Karpas-422 (cell line): Measurements from ENCODE around the gene PRR20B. TPM values are rescaled to one million over a fixed set of nuclear protein-coding genes. Genes with fewer than 3 reads are reported as not detected.
"Not testable (repeated sequence)": the region's sequence is repeated elsewhere in the genome, so short reads cannot be mapped to it uniquely, and the experiment has no call there.

ENCODE experiments used
- DNase-seq: peaks from one replicate; pipeline ENCODE4 v3.0.0-alpha.2; 2015
- H2AFZ ChIP-seq: fragments of 200-600 bp; sonication (generic); 2 replicates; pipeline ENCODE4 v1.6.1; 2014; ENCODE audit warnings: antibody characterized with exemption, low read length, mixed read lengths
- H3K27ac ChIP-seq: fragments of 200-600 bp; sonication (generic); 2 replicates; pipeline ENCODE4 v1.5.1; 2014; ENCODE audit warnings: mild to moderate bottlenecking, low read length, moderate library complexity
- H3K27me3 ChIP-seq: fragments of 200-600 bp; sonication (generic); 2 replicates; pipeline ENCODE4 v1.6.1; 2014; ENCODE audit warnings: low read length, mixed read lengths
- H3K36me3 ChIP-seq: fragments of 200-600 bp; sonication (generic); 2 replicates; pipeline ENCODE4 v1.6.1; 2014; ENCODE audit warnings: low read length, mixed read lengths; ENCODE audit not compliant: insufficient read depth
- H3K4me1 ChIP-seq: fragments of 200-600 bp; sonication (generic); 2 replicates; pipeline ENCODE4 v1.6.1; 2014; ENCODE audit warnings: mild to moderate bottlenecking, low read length, mixed read lengths
- H3K4me2 ChIP-seq: fragments of 200-600 bp; sonication (generic); 2 replicates; pipeline ENCODE4 v1.6.1; 2014; ENCODE audit warnings: low read length, low read depth, mild to moderate bottlenecking; ENCODE audit not compliant: poor library complexity, severe bottlenecking
- H3K4me3 ChIP-seq: fragments of 200-600 bp; sonication (generic); 2 replicates; pipeline ENCODE4 v1.5.1; 2014; ENCODE audit warnings: mild to moderate bottlenecking, antibody characterized with exemption, low read length, mixed read lengths
- H3K79me2 ChIP-seq: fragments of 200-600 bp; sonication (generic); 2 replicates; pipeline ENCODE4 v1.6.1; 2014; ENCODE audit warnings: mild to moderate bottlenecking, low read length, mixed read lengths
- H3K9ac ChIP-seq: fragments of 200-600 bp; sonication (generic); 2 replicates; pipeline ENCODE4 v1.6.0; 2014; ENCODE audit warnings: low read length
- H3K9me2 ChIP-seq: fragments of 200-600 bp; sonication (generic), shearing (Covaris generic); replicated peaks from 2 replicates; pipeline ENCODE4 v1.6.0; 2014; ENCODE audit warnings: mild to moderate bottlenecking, low read length, moderate library complexity; ENCODE audit not compliant: insufficient read depth
- H3K9me3 ChIP-seq: fragments of 300-700, 200-600 bp; sonication (generic); 2 replicates; pipeline ENCODE4 v1.6.1; 2014; ENCODE audit warnings: low read length, mixed read lengths
- H4K20me1 ChIP-seq: fragments of 200-600 bp; sonication (generic); 2 replicates; pipeline ENCODE4 v1.6.1; 2014; ENCODE audit warnings: mild to moderate bottlenecking, antibody characterized with exemption, low read length, low read depth; ENCODE audit not compliant: insufficient read depth
- total RNA-seq: library from RNA; depleted of rRNA; stranded (reverse); fragments of >200 nt; shearing (Covaris generic); gene quantifications from 2 replicates; pipeline ENCODE4 v1.2.3, GENCODE V29; 2014; ENCODE audit warnings: low replicate concordance; rRNA removed

The PRR20B gene
- not detected in 2 replicates for total RNA-seq

DNA sequence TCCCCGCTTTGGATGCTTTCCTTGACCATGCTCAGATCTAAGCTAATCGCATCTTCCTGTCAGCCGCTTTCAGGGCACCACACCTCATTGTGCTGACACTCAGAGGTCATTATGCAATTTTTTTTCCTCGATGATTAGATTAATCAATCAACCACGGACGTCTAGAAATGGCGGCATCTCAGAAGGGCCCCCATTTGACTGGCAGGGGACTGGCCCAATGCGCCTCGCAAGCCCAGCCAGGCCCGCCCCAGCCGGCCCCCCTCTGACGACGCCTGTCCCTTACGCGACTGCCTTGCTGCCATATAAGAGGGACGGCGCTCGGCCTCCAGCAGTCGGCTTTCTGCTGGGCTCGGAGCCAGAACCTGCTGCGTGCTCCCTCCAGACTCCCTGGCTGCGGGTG lies at the start of gene PRR20B:
Gene PRR20B (plus strand): TSS at position 301 of the 400 bp plus-strand sequence. CDS start 387 bp downstream, outside the sequence.
- H3K36me3 ChIP-seq, H3K79me2 ChIP-seq, H3K4me1 ChIP-seq, H2AFZ ChIP-seq, H4K20me1 ChIP-seq, H3K9ac ChIP-seq, H3K4me3 ChIP-seq, H3K27ac ChIP-seq, H3K9me2 ChIP-seq, H3K4me2 ChIP-seq, H3K9me3 ChIP-seq, H3K27me3 ChIP-seq, DNase-seq: not testable (repeated sequence)

DNA sequence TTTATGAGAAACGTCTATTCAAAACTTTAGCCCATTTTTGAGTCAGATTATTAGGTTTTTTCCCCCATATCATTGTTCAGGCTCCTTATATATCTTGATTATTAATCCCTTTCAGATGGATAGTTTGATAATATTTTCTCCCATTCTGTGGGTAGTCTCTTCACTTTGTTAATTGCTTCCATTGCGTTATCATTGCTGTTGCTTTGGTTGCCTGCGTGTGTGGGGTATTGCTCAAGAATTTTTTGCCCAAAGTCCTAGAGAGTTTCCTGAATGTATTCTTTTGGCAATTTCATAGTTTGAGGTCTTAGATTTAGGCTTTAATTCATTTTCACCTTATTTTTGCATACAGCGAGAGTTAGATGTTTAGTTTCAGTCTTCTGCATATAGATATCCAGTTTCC lies 32.3 kb upstream of the PRR20B start:
- H3K9ac ChIP-seq: no peak overlapping the region
- peaks cover 49% of the 10 kb centered on the region for H3K9me3 ChIP-seq
- no peak overlapping the region for H2AFZ ChIP-seq
- no peaks in the 10 kb centered on the region for H3K4me1 ChIP-seq
- H3K36me3 ChIP-seq: no peaks in the 10 kb centered on the region
- H4K20me1 ChIP-seq: no peaks in the 10 kb centered on the region
- H3K4me3 ChIP-seq: no peak overlapping the region
- DNase-seq: no peak
- no peaks in the 10 kb centered on the region for H3K27me3 ChIP-seq
- H3K79me2 ChIP-seq: no peaks in the 10 kb centered on the region
- H3K27ac ChIP-seq: no peak overlapping the region
- no peak overlapping the region for H3K4me2 ChIP-seq
- H3K9me2 ChIP-seq: no peaks in the 10 kb centered on the region

DNA sequence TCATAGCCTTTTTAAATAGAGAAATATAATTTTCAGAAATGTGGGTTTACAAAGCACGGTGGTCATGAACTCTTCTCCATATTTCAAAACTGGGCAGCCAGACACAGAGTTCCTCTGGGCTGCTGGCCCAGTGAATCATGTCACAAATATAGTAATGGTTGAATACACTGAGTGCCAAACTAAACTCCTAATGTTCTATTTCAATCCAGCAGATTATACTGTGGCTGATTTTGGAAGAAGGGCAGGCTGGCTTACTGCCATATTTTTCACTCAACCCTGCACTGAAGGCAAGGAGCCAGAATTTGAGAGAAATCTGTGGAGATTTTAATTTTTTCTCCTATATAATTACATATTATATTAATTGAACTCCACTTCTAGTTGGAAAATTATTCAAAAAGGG lies 23.6 kb upstream of the PRR20B start:
- no peak overlapping the region for H3K4me3 ChIP-seq
- H2AFZ ChIP-seq: no peak overlapping the region
- no peak for DNase-seq
- no peaks in the 10 kb centered on the region for H4K20me1 ChIP-seq
- H3K9me3 ChIP-seq: peaks cover 27% of the 10 kb centered on the region
- no peak overlapping the region for H3K4me2 ChIP-seq
- H3K27ac ChIP-seq: no peak overlapping the region
- no peaks in the 10 kb centered on the region for H3K9me2 ChIP-seq
- H3K9ac ChIP-seq: no peak overlapping the region
- H3K79me2 ChIP-seq: no peaks in the 10 kb centered on the region
- H3K27me3 ChIP-seq: no peaks in the 10 kb centered on the region
- no peaks in the 10 kb centered on the region for H3K36me3 ChIP-seq
- H3K4me1 ChIP-seq: no peaks in the 10 kb centered on the region

DNA sequence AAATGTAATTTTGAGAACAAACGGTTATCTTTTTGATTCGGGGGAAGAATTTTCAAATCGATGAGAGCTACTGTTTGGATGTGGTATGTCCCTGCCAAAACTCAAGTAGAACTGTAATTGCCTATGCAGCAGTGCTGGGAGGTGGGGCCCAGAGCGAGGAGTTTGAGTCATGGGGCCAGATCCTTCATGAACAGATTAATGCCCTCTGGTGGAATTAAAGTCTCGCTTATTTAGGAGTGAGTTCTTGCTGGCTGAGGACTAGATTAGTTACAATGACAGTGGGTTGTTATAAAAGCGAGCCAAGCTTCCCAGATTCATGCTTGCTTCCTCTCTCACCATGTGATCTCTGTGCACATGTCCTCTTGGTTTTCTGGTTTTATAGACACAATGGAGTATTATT lies 18.4 kb upstream of the PRR20B start:
- Histone ChIP-seq H3K36me3 (no peaks in the 10 kb centered on the region), H2AFZ (no peak overlapping the region), H3K27ac (no peak overlapping the region), H3K27me3 (no peaks in the 10 kb centered on the region), H3K4me3 (no peak overlapping the region), H3K9me3 (peaks cover 31% of the 10 kb centered on the region; the same call in 1 of the 2 replicates), H4K20me1 (no peaks in the 10 kb centered on the region), H3K9me2 (no peaks in the 10 kb centered on the region), H3K79me2 (no peaks in the 10 kb centered on the region), H3K4me2 (no peak overlapping the region), H3K9ac (no peak overlapping the region), H3K4me1 (no peaks in the 10 kb centered on the region)
- DNase-seq: no peak

DNA sequence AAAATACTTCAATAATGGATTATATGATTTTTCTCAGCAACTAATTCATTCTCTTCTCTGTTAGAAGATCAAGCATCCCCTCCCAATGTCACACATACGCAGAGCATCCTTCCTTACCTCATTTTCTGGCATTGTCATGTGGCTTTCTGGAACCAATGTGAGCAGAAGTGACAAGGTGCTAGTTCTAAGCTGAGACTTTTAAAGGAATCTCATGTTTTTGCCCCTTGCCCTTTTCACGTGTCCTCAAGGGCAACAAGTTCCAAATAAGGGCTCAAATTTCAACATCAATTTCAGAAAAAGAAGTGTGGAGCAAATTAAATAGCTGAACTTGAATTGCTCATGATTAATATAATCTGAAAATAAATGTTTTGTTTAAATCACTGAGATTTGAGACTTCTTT lies 11.2 kb upstream of the PRR20B start:
- no peaks in the 10 kb centered on the region for H3K27me3 ChIP-seq
- no peak overlapping the region for H2AFZ ChIP-seq
- H3K9me2 ChIP-seq: no peaks in the 10 kb centered on the region
- H3K36me3 ChIP-seq: no peaks in the 10 kb centered on the region
- no peak for DNase-seq
- H3K4me3 ChIP-seq: no peak overlapping the region
- H3K27ac ChIP-seq: no peak overlapping the region
- no peaks in the 10 kb centered on the region for H4K20me1 ChIP-seq
- no peaks in the 10 kb centered on the region for H3K4me1 ChIP-seq
- no peaks in the 10 kb centered on the region for H3K79me2 ChIP-seq
- peaks cover 35% of the 10 kb centered on the region for H3K9me3 ChIP-seq
- H3K9ac ChIP-seq: no peak overlapping the region
- H3K4me2 ChIP-seq: no peak overlapping the region

DNA sequence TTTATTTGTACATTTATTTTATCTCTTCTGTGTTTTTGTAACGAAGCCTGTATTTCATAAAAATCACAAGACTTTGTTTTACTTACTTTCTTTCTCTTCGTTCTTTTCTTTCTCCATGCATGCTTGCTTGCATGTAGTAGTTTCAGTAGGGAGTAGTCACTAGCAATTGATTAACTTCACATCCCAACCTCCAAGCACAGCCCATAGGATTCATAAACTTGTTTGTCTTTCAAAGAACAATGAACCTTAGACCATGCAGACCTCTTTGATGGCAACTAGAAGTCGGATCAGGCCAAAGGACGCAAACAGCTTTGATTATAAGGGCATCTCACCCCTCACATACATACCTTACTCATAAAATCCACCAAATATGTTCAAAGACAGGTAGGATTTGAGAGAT lies 9.7 kb upstream of the PRR20B start:
- no peaks in the 10 kb centered on the region for H3K27me3 ChIP-seq
- H3K4me3 ChIP-seq: no peak overlapping the region
- no peaks in the 10 kb centered on the region for H3K36me3 ChIP-seq
- no peak overlapping the region for H3K27ac ChIP-seq
- H2AFZ ChIP-seq: no peak overlapping the region
- H3K9ac ChIP-seq: no peak overlapping the region
- no peaks in the 10 kb centered on the region for H3K9me2 ChIP-seq
- no peaks in the 10 kb centered on the region for H4K20me1 ChIP-seq
- peaks cover 20% of the 10 kb centered on the region for H3K9me3 ChIP-seq
- no peaks in the 10 kb centered on the region for H3K4me1 ChIP-seq
- H3K79me2 ChIP-seq: no peaks in the 10 kb centered on the region
- no peak overlapping the region for H3K4me2 ChIP-seq
- DNase-seq: no peak

DNA sequence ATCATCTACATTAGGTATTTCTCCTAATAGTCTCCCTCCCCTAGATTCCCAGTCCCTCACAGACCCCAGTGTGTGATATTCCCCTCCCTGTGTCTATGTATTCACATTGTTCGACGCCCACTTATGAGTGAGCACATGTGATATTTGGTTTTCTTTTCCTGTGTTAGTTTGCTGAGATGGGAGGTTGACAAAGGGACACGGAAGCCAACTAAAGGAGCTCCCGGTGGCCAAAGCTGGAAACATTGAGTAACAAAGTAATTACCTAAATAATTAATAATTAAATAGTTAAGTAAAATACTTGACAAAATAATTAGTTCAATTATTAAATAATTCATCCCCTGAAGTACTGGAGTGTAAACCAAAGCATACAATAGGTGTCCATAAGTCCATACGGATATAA lies 8.3 kb upstream of the PRR20B start:
- Histone ChIP-seq H3K27me3 (no peaks in the 10 kb centered on the region), H3K9me2 (no peaks in the 10 kb centered on the region), H3K27ac (no peak overlapping the region), H3K79me2 (no peaks in the 10 kb centered on the region), H3K4me1 (no peaks in the 10 kb centered on the region), H2AFZ (no peak overlapping the region), H3K4me3 (no peak overlapping the region), H3K9ac (no peak overlapping the region), H3K36me3 (no peaks in the 10 kb centered on the region), H3K9me3 (peaks cover 13% of the 10 kb centered on the region), H3K4me2 (no peak overlapping the region), H4K20me1 (no peaks in the 10 kb centered on the region)
- no peak for DNase-seq

DNA sequence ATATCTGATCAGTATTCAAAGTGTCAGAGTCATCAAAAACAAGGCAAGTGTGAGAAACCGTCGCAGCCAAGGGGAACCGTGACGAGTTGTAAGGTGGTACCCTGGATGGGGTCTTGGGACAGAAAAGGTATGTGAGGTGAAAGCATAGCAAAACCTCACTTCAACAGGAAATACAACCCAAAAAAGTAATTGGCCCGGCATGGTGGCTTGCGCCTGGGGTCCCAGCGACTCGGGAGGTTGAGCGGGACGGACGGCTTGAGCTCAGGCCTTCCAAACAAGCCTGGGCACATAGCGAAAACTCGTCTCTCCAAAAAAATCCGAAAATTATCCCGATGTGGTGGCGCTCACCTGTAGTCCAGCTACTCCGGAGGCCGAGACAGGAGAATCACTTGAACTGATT lies 7.5 kb upstream of the PRR20B start:
- not testable (repeated sequence) for H3K36me3 ChIP-seq, DNase-seq, H3K4me3 ChIP-seq, H3K27me3 ChIP-seq, H3K9ac ChIP-seq, H3K4me1 ChIP-seq, H3K27ac ChIP-seq, H2AFZ ChIP-seq, H3K79me2 ChIP-seq, H4K20me1 ChIP-seq, H3K9me2 ChIP-seq, H3K4me2 ChIP-seq
- peaks cover 13% of the 10 kb centered on the region for H3K9me3 ChIP-seq
